WTC11 (cell line): ENCODE data around the gene RPAIN. TPM values are rescaled to one million over a fixed set of nuclear protein-coding genes. Genes with fewer than 3 reads are reported as not detected.

Source experiments
- ATAC-seq: fragments of 200-7000 bp; cut with Tn5 transposase; 2 replicates; pipeline ENCODE4 v1.10.0; 2021; ENCODE audit warnings: mild to moderate bottlenecking, moderate library complexity
- CTCF ChIA-PET: fragments of 300-600 bp; sonication (Branson Sonifier 250); formaldehyde crosslinking; loops from one replicate; lab custom pipeline; 2021; ENCODE audit warnings: antibody characterized with exemption; lab: Charles Lee
- POLR2A ChIA-PET: fragments of 350-600 bp; sonication (Branson Sonifier 250); formaldehyde crosslinking; loops from one replicate; lab custom pipeline; 2021; ENCODE audit warnings: antibody characterized with exemption; lab: Charles Lee
- DNase-seq: peaks from one replicate; pipeline ENCODE4 v3.0.0; 2021; ENCODE audit warnings: low spot score
- H3K27ac Mint-ChIP-seq: 2 replicates; pipeline ENCODE4 v1.8.0; 2021; ENCODE audit warnings: mixed read lengths
- H3K27me3 Mint-ChIP-seq: 2 replicates; pipeline ENCODE4 v1.8.0; 2021; ENCODE audit warnings: low read depth, mild to moderate bottlenecking, moderate library complexity, mixed read lengths
- H3K36me3 Mint-ChIP-seq: 2 replicates; pipeline ENCODE4 v1.8.0; 2021; ENCODE audit warnings: mixed read lengths
- H3K4me1 Mint-ChIP-seq: 2 replicates; pipeline ENCODE4 v1.8.0; 2022; ENCODE audit warnings: mixed read lengths
- H3K4me3 Mint-ChIP-seq: 2 replicates; pipeline ENCODE4 v1.8.0; 2021; ENCODE audit warnings: mild to moderate bottlenecking, moderate library complexity, mixed read lengths
- H3K9me3 Mint-ChIP-seq: 2 replicates; pipeline ENCODE4 v1.8.0; 2021; ENCODE audit warnings: mixed read lengths
- ATF1 ChIP-seq: sonication (generic); formaldehyde crosslinking; IDR thresholded peaks from 2 replicates; pipeline ENCODE4 v1.8.1; 2023; ENCODE audit warnings: mild to moderate bottlenecking, moderate library complexity, missing genetic modification reagents
- CREB1 ChIP-seq: sonication (generic); formaldehyde crosslinking; IDR thresholded peaks from 2 replicates; pipeline ENCODE4 v1.8.0; 2023; ENCODE audit warnings: mild to moderate bottlenecking, missing genetic modification reagents
- CTCF ChIP-seq: fragments of 200-600 bp; IDR thresholded peaks from 2 replicates; pipeline ENCODE4 v1.8.0; 2022; ENCODE audit warnings: antibody characterized with exemption
- ELF4 ChIP-seq: sonication (generic); formaldehyde crosslinking; IDR thresholded peaks from 2 replicates; pipeline ENCODE4 v1.8.1; 2022; ENCODE audit warnings: low read depth, mild to moderate bottlenecking, moderate library complexity, missing genetic modification reagents
- ESRRA ChIP-seq: sonication (generic); formaldehyde crosslinking; IDR thresholded peaks from 2 replicates; pipeline ENCODE4 v1.8.1; 2022; ENCODE audit warnings: mild to moderate bottlenecking, missing genetic modification reagents, borderline replicate concordance
- FOXK1 ChIP-seq: sonication (generic); formaldehyde crosslinking; IDR thresholded peaks from 2 replicates; pipeline ENCODE4 v1.8.0; 2022; ENCODE audit warnings: mild to moderate bottlenecking, moderate library complexity, missing genetic modification reagents
- FOXP1 ChIP-seq: sonication (generic); formaldehyde crosslinking; IDR thresholded peaks from 2 replicates; pipeline ENCODE4 v1.8.0; 2022; ENCODE audit warnings: missing genetic modification reagents, mild to moderate bottlenecking, moderate library complexity, borderline replicate concordance
- MXD4 ChIP-seq: fragments of 250-450 bp; sonication (Bioruptor Pico); IDR thresholded peaks from 2 replicates; pipeline ENCODE4 v1.8.0; 2021; ENCODE audit warnings: mild to moderate bottlenecking, moderate library complexity, borderline replicate concordance
- NFYB ChIP-seq: sonication (generic); formaldehyde crosslinking; conservative IDR thresholded peaks from 2 replicates; pipeline ENCODE4 v1.8.0; 2022; ENCODE audit warnings: low read depth, missing genetic modification reagents
- NR1H2 ChIP-seq: sonication (generic); formaldehyde crosslinking; IDR thresholded peaks from 2 replicates; pipeline ENCODE4 v1.9.0; 2021; ENCODE audit warnings: mild to moderate bottlenecking, moderate library complexity, missing genetic modification reagents
- SOX15 ChIP-seq: fragments of 250-450 bp; sonication (Bioruptor Pico); IDR thresholded peaks from 2 replicates; pipeline ENCODE4 v1.9.0; 2021; ENCODE audit warnings: mild to moderate bottlenecking
- SP1 ChIP-seq: sonication (generic); formaldehyde crosslinking; conservative IDR thresholded peaks from 2 replicates; pipeline ENCODE4 v1.8.1; 2022; ENCODE audit warnings: missing genetic modification reagents
- STAT6 ChIP-seq: sonication (generic); formaldehyde crosslinking; conservative IDR thresholded peaks from 2 replicates; pipeline ENCODE4 v1.8.1; 2023; ENCODE audit warnings: mild to moderate bottlenecking, low read depth, missing genetic modification reagents, moderate library complexity
- TP53 ChIP-seq: sonication (generic); formaldehyde crosslinking; IDR thresholded peaks from 2 replicates; pipeline ENCODE4 v1.8.1; 2023; ENCODE audit warnings: mild to moderate bottlenecking, missing genetic modification reagents
- ZNF263 ChIP-seq: sonication (generic); formaldehyde crosslinking; IDR thresholded peaks from 2 replicates; pipeline ENCODE4 v1.8.1; 2022; ENCODE audit warnings: low read depth, mild to moderate bottlenecking, moderate library complexity, missing genetic modification reagents
- ZNF396 ChIP-seq: fragments of 250-450 bp; sonication (Bioruptor Pico); IDR thresholded peaks from 2 replicates; pipeline ENCODE4 v1.8.0; 2021; ENCODE audit warnings: mild to moderate bottlenecking, moderate library complexity, borderline replicate concordance
- ZNF425 ChIP-seq: fragments of 250-450 bp; sonication (Bioruptor Pico); conservative IDR thresholded peaks from 2 replicates; pipeline ENCODE4 v1.9.0; 2021; ENCODE audit warnings: mild to moderate bottlenecking
- ZSCAN18 ChIP-seq: fragments of 250-450 bp; sonication (Bioruptor Pico); IDR thresholded peaks from 2 replicates; pipeline ENCODE4 v2.1.2; 2022; ENCODE audit warnings: mild to moderate bottlenecking, moderate library complexity
- total RNA-seq: library from RNA; stranded (reverse); gene quantifications from 3 replicates; pipeline ENCODE4 v1.2.3, GENCODE V29; 2021

Gene RPAIN
- total RNA-seq, 1 experiment from 2014 or later: 67.8 TPM

GRCh38 chr17:5408186-5408585, 11.8 kb upstream of the RPAIN start (continued):
- no peak for TF ChIP-seq ZSCAN18 (CRISPR knock-in tag)

- Mint-ChIP-seq H3K4me3 (no peak overlapping the region), H3K4me1 (no peaks in the 10 kb centered on the region), H3K27me3 (no peaks in the 10 kb centered on the region), H3K27ac (no peak overlapping the region), H3K9me3 (no peaks in the 10 kb centered on the region), H3K36me3 (peaks cover 43% of the 10 kb centered on the region)
- no peak for ATAC-seq
- DNase-seq: no peak
- TF ChIP-seq ELF4 (CRISPR knock-in tag): no peak
- POLR2A ChIA-PET: interaction anchor here (1.0 kb wide), 1 partner anchor 9 kb away, joined by 3 read pairs; the partner anchor contains the start of genes NUP88 and RPAIN
- CTCF ChIA-PET: no interaction called here
Measured at GRCh38 chr17:5410594-5411272, 9.2 kb upstream of the RPAIN start.

GRCh38 chr17:5413682-5414081, 6.3 kb upstream of the RPAIN start:
- ChIA-PET POLR2A (no interaction called here), CTCF (interaction anchor here (1.0 kb wide), 1 partner anchor 26 kb away, joined by 4 read pairs; the partner anchor contains the start of gene C1QBP)
- Mint-ChIP-seq H3K4me3 (no peak overlapping the region), H3K27ac (no peak overlapping the region), H3K36me3 (peaks cover 45% of the 10 kb centered on the region), H3K9me3 (no peaks in the 10 kb centered on the region), H3K4me1 (no peaks in the 10 kb centered on the region), H3K27me3 (no peaks in the 10 kb centered on the region)
- DNase-seq (no peak), ATAC-seq (no peak)
- TF ChIP-seq ZNF425 (CRISPR knock-in tag) (no peak), FOXP1 (CRISPR knock-in tag) (no peak), ZSCAN18 (CRISPR knock-in tag) (no peak), SOX15 (CRISPR knock-in tag) (no peak), CREB1 (CRISPR knock-in tag) (no peak), MXD4 (CRISPR knock-in tag) (no peak), ZNF396 (no peak), ELF4 (CRISPR knock-in tag) (no peak), SP1 (CRISPR knock-in tag) (no peak), ESRRA (no peak), STAT6 (CRISPR knock-in tag) (no peak), NFYB (CRISPR knock-in tag) (no peak), ZNF263 (no peak), CTCF (no peak), NR1H2 (CRISPR knock-in tag) (no peak), FOXK1 (CRISPR knock-in tag) (no peak), TP53 (CRISPR knock-in tag) (no peak), ATF1 (CRISPR knock-in tag) (no peak)
